ENCODE data around the gene PERM1.

The PERM1 gene

DNA sequence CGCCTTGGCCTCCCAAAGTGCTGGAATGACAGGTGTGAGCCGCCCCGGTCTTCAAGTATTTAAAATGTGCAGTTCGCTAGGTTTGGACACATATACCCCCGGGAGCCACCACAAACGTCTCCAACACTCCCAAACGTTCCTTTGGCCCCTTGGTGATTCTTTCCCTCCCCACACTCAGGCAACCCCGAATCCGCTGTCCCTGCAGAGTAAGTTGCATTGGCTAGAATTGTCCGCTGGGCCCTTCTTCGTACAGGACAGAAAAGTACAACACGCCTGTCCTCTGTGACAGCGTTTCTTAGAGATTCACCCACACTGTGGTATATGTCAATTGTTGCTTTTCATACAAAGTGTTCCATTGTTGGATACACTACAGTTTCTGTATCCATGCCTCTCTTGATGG lies 3.2 kb upstream of the PERM1 start:
- peaks cover 17 to 76% (median 34%) of the 10 kb centered on the region in 11 experiments for H3K27me3 ChIP-seq
- TF ChIP-seq Cebpa-rat (IDR thresholded peaks at IDR 0.05): no peak

DNA sequence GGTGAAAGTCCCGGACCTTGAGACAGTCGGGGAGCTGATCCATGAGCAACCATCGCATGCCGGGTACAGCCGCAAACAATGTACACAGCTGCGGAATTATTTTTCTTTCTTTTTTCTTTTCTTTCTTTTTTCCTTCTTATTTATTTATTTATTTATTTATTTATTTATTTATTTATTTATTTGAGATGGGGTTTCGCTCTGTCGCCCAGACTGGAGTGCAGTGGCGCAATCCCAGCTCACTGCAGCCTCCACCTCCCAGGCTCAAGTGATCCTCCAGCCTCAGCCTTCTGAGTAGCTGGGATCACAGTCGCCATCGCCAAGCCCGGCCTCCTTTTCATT lies 2.6 kb upstream of the PERM1 start:
- Histone ChIP-seq H3K4me3 (no peak overlapping the region; a peak in 2 of 20 replicates), H3K4me2 (peak overlapping the region in 7 of 11 experiments; percentile 32 to 66 (median 45); a peak in 10 of 22 replicates)

More for the DNA sequence above, 3.2 kb upstream of the PERM1 start:
- Histone ChIP-seq H3K4me1 (peaks cover 0 to 14% (median 11%) of the 10 kb centered on the region in 10 experiments; a peak in 12 of 20 replicates), H3K4me3 (no peak overlapping the region), H3K4me2 (no peak overlapping the region), H3K27ac (no peak overlapping the region), H3K36me3 (no peaks in the 10 kb centered on the region), H3K9ac (no peak overlapping the region), H3K9me3 (replicated peaks in 1 of 11) (peaks cover 0 to 11% (median 0%) of the 10 kb centered on the region in 11 experiments; a peak in 1 of 22 replicates), H4K20me1 (peaks cover 0 to 21% (median 0%) of the 10 kb centered on the region in 11 experiments; a peak in 3 of 22 replicates)

DNA sequence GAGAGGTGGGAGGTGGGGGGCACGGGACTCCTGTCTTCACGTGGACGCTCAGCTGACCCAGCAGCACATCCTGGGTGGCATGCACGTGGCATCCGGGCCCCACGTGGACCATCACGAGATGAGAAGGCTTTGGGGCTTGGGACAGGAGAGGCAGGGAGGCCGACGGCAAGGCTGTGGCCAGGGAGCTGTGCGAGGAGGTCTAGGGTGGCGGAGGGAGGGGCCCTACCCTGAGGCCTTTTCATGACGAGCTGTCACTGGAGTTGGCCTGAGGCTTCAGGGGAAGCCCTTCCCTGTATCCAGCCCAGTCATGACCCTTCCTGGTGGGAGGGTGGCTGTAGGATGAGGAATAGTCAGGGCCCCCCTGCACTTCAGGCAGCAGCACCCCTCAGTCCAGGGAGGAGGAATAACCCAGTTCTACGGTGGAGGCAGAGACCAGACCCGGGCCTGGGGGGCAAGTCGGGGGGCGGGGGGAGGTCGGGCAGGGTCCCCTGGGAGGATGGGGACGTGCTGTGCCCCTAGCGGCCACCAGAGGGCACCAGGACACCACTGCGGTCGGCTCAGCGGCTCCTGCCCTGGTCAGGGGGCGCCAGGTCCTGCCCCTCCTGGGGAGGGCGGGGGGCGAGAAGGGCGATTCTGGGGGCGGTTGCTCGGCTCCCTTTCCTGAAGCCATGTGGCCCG lies 2.0 kb upstream of the PERM1 start:
- TF ChIP-seq Cebpa-rat (IDR thresholded peaks at IDR 0.05): no peak
- Histone ChIP-seq H3K4me2 (peak overlapping the region in 7 of 11 experiments; percentile 32 to 66 (median 45); a peak in 10 of 22 replicates), H3K27ac (no peak overlapping the region), H3K4me1 (peaks cover 0 to 14% (median 11%) of the 10 kb centered on the region in 10 experiments; a peak in 12 of 20 replicates), H3K4me3 (no peak overlapping the region; a peak in 2 of 20 replicates), H3K9me3 (replicated peaks in 1 of 11) (peaks cover 0 to 9% (median 0%) of the 10 kb centered on the region in 11 experiments; a peak in 1 of 22 replicates), H4K20me1 (peaks cover 0 to 22% (median 0%) of the 10 kb centered on the region in 11 experiments; a peak in 4 of 22 replicates), H3K27me3 (peaks cover 17 to 70% (median 34%) of the 10 kb centered on the region in 11 experiments), H3K36me3 (no peaks in the 10 kb centered on the region), H3K9ac (no peak overlapping the region)

More for the DNA sequence above, 2.6 kb upstream of the PERM1 start:
- Histone ChIP-seq H3K9me3 (replicated peaks in 1 of 11) (peaks cover 0 to 11% (median 0%) of the 10 kb centered on the region in 11 experiments; a peak in 1 of 22 replicates), H3K27me3 (peaks cover 17 to 75% (median 34%) of the 10 kb centered on the region in 11 experiments), H3K4me1 (peaks cover 0 to 14% (median 11%) of the 10 kb centered on the region in 10 experiments; a peak in 12 of 20 replicates), H3K27ac (no peak overlapping the region), H4K20me1 (peaks cover 0 to 22% (median 0%) of the 10 kb centered on the region in 11 experiments; a peak in 4 of 22 replicates), H3K9ac (no peak overlapping the region), H3K36me3 (no peaks in the 10 kb centered on the region)
- TF ChIP-seq Cebpa-rat (IDR thresholded peaks at IDR 0.05): no peak

DNA sequence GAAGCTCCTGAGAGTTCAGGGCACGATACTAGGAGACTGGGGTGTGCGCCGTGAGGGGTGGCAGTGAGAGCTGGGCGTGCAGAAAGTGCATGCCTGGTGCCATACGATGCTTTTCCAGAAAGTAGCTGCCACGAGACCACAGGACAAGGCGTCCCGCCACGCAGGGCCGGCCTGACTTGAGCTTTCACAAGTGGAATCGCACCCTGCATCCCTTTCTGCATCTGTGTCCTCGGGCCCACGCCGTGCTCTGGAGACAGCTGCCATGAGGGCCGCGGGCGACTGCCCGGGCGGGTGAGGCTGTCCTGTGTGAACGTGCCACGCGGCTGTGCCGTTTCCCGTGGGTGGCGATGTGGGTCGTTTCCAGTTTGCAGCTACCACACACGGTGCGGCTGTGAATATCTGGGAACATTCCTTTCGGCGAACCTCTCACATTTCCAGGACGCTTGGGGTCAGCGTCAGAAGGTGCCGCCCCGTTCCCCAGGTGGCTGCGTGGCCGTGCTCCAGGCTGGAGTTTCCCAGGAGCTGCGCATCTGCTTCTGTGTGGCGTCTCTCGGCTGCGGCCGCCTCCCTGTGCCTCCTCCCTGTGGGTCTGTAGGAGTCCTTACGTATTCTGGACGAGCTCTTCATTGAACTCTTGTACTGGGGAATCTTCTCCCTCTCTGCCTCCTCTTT lies 1.0 kb upstream of the PERM1 start:
- Histone ChIP-seq H3K4me1 (peaks cover 0 to 14% (median 11%) of the 10 kb centered on the region in 10 experiments; a peak in 12 of 20 replicates), H3K9me3 (replicated peaks in 1 of 11) (0 out of 22 replicates have a peak, but pooled peaks cover 0 to 4% (median 0%) of the 10 kb centered on the region in 11 experiments), H4K20me1 (peaks cover 0 to 22% (median 0%) of the 10 kb centered on the region in 11 experiments; a peak in 4 of 22 replicates), H3K36me3 (no peaks in the 10 kb centered on the region), H3K9ac (no peak overlapping the region), H3K27me3 (peaks cover 17 to 61% (median 30%) of the 10 kb centered on the region in 11 experiments), H3K4me2 (peak overlapping the region in 1 of 11 experiments; percentile 25; a peak in 1 of 22 replicates), H3K27ac (no peak overlapping the region), H3K4me3 (no peak overlapping the region)
- TF ChIP-seq Cebpa-rat (IDR thresholded peaks at IDR 0.05): no peak

DNA sequence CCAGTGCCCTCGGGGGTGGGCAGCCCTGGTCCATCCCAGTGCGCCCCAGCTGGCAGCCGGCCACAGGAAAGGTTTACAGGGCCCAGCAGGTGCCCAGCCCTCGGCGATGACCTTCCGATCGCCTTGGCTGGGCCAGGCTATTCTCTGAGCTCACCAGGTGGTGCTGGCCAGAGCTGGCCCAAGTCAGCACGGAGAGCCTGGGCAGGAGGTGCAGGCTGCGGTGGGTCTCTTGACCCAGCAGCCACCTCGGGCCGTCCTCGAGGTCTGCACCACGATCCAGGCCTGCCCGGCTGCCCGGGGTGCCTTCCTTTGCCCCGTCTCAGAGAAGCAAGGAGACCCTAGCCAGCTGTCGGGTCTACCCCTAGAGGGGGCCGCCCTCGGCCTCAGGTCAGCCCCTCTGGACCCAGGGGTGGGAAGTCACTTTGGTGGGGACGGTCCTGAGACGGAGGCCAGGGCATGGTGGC lies 370 bp downstream of the PERM1 start:
- H3K9ac ChIP-seq: peak overlapping the region in 1 of 11 experiments; percentile 35; a peak in 1 of 22 replicates
- H3K27ac ChIP-seq: no peak overlapping the region
- H4K20me1 ChIP-seq: peaks cover 0 to 22% (median 0%) of the 10 kb centered on the region in 11 experiments; a peak in 4 of 22 replicates
- peaks cover 17 to 60% (median 29%) of the 10 kb centered on the region in 11 experiments for H3K27me3 ChIP-seq
- no peaks in the 10 kb centered on the region for H3K36me3 ChIP-seq
- peaks cover 0 to 14% (median 11%) of the 10 kb centered on the region in 10 experiments; a peak in 12 of 20 replicates for H3K4me1 ChIP-seq
- H3K4me3 ChIP-seq: no peak overlapping the region
- H3K9me3 ChIP-seq (replicated peaks in 1 of 11): 0 out of 22 replicates have a peak, but pooled peaks cover 0 to 4% (median 0%) of the 10 kb centered on the region in 11 experiments
- peak overlapping the region in 8 of 11 experiments; percentile 24 to 60 (median 51); a peak in 15 of 22 replicates for H3K4me2 ChIP-seq
- TF ChIP-seq Cebpa-rat (IDR thresholded peaks at IDR 0.05): no peak

DNA sequence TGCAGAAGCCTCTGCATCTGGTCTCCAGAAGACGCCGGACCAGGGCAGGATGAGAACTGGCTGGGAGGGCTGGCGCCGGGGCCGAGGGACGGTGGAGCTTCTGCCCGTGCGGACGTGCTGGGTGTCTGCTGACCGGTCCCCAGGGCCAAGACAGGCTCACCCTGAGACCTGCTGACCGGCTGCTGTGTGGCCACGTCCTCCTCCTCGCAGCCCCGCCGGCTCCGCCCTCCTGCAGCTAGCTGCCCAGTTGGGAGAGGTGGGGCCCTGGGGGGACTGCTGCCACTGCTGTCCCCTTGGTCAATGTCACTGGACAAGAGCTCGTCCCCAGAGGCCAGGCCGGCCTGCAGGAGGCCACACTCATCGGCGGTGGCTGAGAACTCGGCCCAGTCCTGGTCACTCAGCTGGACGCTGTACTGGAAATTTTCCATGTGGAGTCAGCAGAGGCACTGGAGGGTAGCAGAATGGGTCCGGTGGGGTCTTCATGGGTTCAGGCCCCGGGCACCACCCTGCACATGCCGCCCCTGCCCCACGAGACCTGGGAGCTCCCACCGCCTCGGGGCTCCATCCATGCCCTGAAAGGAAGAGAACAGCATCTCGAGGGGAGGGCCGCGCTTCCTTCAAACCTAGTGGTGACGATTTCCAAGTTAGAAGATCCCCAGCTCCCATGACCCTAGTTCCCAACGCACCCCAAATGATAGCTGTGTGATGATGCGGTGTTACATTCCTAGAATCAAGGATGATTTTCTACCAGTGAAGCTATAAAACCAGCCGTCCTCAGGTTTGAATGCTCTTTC lies 1.1 kb downstream of the PERM1 start:
- Histone ChIP-seq H3K4me2 (no peak overlapping the region), H3K9ac (no peak overlapping the region), H4K20me1 (peaks cover 0 to 25% (median 0%) of the 10 kb centered on the region in 11 experiments; a peak in 7 of 22 replicates), H3K27me3 (peaks cover 14 to 56% (median 29%) of the 10 kb centered on the region in 11 experiments), H3K4me3 (no peak overlapping the region), H3K36me3 (no peaks in the 10 kb centered on the region), H3K4me1 (peaks cover 4 to 20% (median 17%) of the 10 kb centered on the region in 10 experiments; a peak in 18 of 20 replicates), H3K9me3 (replicated peaks in 1 of 11) (0 out of 22 replicates have a peak, but pooled peaks cover 0 to 4% (median 0%) of the 10 kb centered on the region in 11 experiments), H3K27ac (no peak overlapping the region)
- no peak for TF ChIP-seq Cebpa-rat (IDR thresholded peaks at IDR 0.05)

DNA sequence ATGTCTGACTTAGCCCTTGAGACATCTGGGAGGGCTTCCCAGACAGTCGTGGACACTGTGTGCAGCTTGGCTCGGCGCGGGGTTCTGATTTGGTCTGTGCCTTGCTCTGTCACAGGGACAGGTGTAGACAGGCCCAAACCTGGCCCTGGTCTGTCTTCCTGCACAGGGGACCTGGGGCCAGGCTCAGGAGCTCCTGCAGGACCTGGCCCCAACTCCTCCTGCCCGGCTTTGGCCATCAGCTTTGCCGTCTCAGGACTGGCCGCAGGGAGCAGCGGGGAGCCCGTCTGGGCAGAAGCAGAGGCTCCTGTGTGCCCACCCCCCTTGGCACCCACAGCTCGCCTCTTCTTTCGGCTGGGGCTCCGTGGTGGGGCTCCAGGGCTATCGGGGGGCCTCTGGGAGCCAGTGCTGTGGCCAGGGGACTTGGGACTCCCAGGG lies 1.7 kb downstream of the PERM1 start:
- Histone ChIP-seq H3K27me3 (peaks cover 14 to 56% (median 29%) of the 10 kb centered on the region in 11 experiments), H3K4me1 (peaks cover 4 to 25% (median 22%) of the 10 kb centered on the region in 10 experiments; a peak in 18 of 20 replicates)

DNA sequence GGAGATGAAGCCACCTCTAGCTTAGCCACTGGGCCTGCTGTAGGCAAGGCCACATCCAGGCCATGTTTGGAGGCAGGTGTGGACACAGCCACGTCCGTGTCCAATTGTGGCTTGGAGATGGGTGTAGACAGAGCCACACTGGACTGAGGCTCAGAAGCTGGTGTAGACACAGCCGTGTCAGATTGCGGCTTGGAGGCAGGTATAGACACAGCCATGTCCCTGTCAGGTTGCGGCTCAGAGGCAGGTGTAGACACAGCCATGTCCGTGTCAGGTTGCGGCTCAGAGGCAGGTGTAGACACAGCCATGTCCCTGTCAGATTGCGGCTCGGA lies 2.2 kb downstream of the PERM1 start:
- Histone ChIP-seq H3K4me3 (no peak overlapping the region), H3K4me1 (peaks cover 4 to 25% (median 22%) of the 10 kb centered on the region in 10 experiments; a peak in 18 of 20 replicates), H4K20me1 (peaks cover 0 to 33% (median 4%) of the 10 kb centered on the region in 11 experiments; a peak in 9 of 22 replicates), H3K36me3 (no peaks in the 10 kb centered on the region), H3K27ac (no peak overlapping the region), H3K9me3 (replicated peaks in 1 of 11) (0 out of 22 replicates have a peak, but pooled peaks cover 0 to 4% (median 0%) of the 10 kb centered on the region in 11 experiments), H3K4me2 (no peak overlapping the region), H3K27me3 (peaks cover 15 to 56% (median 29%) of the 10 kb centered on the region in 11 experiments), H3K9ac (no peak overlapping the region)
- TF ChIP-seq Cebpa-rat (IDR thresholded peaks at IDR 0.05): no peak

More for the DNA sequence above, 1.7 kb downstream of the PERM1 start:
- Histone ChIP-seq H3K9me3 (replicated peaks in 1 of 11) (0 out of 22 replicates have a peak, but pooled peaks cover 0 to 4% (median 0%) of the 10 kb centered on the region in 11 experiments), H3K9ac (no peak overlapping the region), H3K4me3 (no peak overlapping the region), H3K27ac (no peak overlapping the region), H3K4me2 (no peak overlapping the region), H3K36me3 (no peaks in the 10 kb centered on the region), H4K20me1 (peaks cover 0 to 31% (median 4%) of the 10 kb centered on the region in 11 experiments; a peak in 9 of 22 replicates)
- no peak for TF ChIP-seq Cebpa-rat (IDR thresholded peaks at IDR 0.05)

Data from BLaER1 treated with 17β-estradiol and CSF1 and Interleukin-3, amounts not matched to agents 10 nM and 100 nM (cell line).